Measurements from ENCODE around the gene ZC3H12C. TPM values are rescaled to one million over a fixed set of nuclear protein-coding genes. Genes with fewer than 3 reads are reported as not detected.
"Not testable (repeated sequence)": the region's sequence is repeated elsewhere in the genome, so short reads cannot be mapped to it uniquely, and the experiment has no call there.

Gene ZC3H12C
- total RNA-seq, 2 experiments from 2014 or later, result 0.28 TPM

GRCh38 chr11:110176366-110177085 is 83.3 kb downstream of the ZC3H12C start:
- no peaks in the 10 kb centered on the region for H3K9me3 Mint-ChIP-seq
- no peak overlapping the region for H3K27ac Mint-ChIP-seq
- POLR2A ChIA-PET, result no interaction called here
- H3K4me1 Mint-ChIP-seq, result peaks cover 5% of the 10 kb centered on the region
- no peaks in the 10 kb centered on the region for H3K36me3 Mint-ChIP-seq
- H3K27me3 Mint-ChIP-seq, result peaks cover 7% of the 10 kb centered on the region
- ATAC-seq (ENCODE audit: low read depth) (no peak), DNase-seq (no peak)
- H3K4me3 Mint-ChIP-seq, result no peak overlapping the region

DNA sequence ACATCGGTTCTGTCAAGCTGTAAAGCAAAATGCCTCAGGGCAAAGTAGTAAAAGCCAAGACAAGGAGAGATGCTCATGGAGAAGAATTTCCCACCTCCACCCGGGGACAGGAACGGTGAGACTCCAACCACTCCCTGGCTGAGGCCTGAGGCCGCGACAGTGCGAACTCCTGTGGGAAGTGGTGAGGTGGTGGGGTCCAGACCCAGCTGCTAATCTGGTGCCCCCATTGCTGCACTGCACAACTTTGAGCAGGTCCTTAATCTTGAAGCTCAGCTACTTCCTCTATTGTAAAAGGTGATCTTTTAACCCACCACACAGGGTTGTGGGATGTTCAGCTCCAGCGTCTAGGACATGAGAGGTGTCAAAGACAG is 83.9 kb downstream of the ZC3H12C start:
- no peak for ATAC-seq (ENCODE audit: low read depth)
- no peak overlapping the region for H3K4me3 Mint-ChIP-seq
- no peaks in the 10 kb centered on the region for H3K9me3 Mint-ChIP-seq
- H3K27me3 Mint-ChIP-seq, result peaks cover 6% of the 10 kb centered on the region
- no peak overlapping the region for H3K27ac Mint-ChIP-seq
- H3K4me1 Mint-ChIP-seq, result peaks cover 5% of the 10 kb centered on the region
- POLR2A ChIA-PET, result no interaction called here
- no peak for DNase-seq
- no peaks in the 10 kb centered on the region for H3K36me3 Mint-ChIP-seq

DNA sequence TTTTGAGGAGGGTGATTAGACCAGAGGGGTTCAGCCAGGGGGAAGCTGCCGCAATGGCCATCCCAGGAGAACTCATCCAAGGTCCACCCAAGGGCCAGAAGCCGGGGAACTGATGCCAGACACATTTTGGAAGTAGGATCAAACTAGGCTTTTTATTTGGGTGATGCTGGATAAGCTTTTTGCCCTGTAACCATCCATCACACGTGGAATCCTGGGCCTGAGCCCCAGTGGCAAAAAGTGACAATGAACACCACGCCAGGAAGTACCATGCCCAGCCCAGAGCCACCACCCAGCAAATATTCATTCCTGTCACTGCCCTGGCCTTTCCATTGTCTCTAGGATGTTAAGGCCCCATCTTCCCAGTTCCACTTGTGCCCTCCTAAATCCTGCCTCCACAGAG is 85.9 kb downstream of the ZC3H12C start:
- no peak overlapping the region for H3K4me3 Mint-ChIP-seq
- H3K27me3 Mint-ChIP-seq, result no peaks in the 10 kb centered on the region
- H3K9me3 Mint-ChIP-seq, result no peaks in the 10 kb centered on the region
- H3K27ac Mint-ChIP-seq, result no peak overlapping the region
- DNase-seq (no peak), ATAC-seq (ENCODE audit: low read depth) (no peak)
- peaks cover 2% of the 10 kb centered on the region for H3K4me1 Mint-ChIP-seq
- H3K36me3 Mint-ChIP-seq, result no peaks in the 10 kb centered on the region
- POLR2A ChIA-PET, result no interaction called here

- Mint-ChIP-seq H3K27me3 (no peaks in the 10 kb centered on the region), H3K36me3 (no peaks in the 10 kb centered on the region), H3K4me3 (no peak overlapping the region), H3K4me1 (no peaks in the 10 kb centered on the region), H3K27ac (no peak overlapping the region), H3K9me3 (no peaks in the 10 kb centered on the region)
- POLR2A ChIA-PET, result no interaction called here
- no peak for DNase-seq
- no peak for ATAC-seq (ENCODE audit: low read depth)
These were observed 89.7 kb downstream of the ZC3H12C start for GRCh38 chr11:110182886-110183285.

DNA sequence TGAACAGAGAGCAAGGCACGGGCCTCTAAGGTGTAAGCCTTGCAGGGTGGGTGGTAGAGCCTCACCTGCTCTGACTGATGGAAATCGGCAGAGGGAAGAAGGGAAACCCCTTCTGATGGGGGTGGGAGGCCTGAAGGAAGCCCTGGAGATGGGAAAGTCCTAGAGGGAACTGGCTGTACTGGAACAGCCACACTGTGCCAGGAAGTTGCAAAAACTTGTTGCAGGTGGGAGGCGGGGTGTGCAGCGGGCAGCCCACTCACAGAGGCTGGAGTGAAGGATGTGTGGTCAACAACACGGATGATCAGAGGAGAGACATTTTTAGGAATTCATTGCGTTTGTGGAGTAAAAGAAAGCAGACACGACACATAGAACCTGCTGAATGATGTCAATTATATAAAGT is 91.3 kb downstream of the ZC3H12C start:
- Mint-ChIP-seq H3K36me3 (no peaks in the 10 kb centered on the region), H3K27me3 (peaks cover 3% of the 10 kb centered on the region), H3K4me1 (no peaks in the 10 kb centered on the region), H3K4me3 (no peak overlapping the region), H3K27ac (no peak overlapping the region), H3K9me3 (no peaks in the 10 kb centered on the region)
- no peak for ATAC-seq (ENCODE audit: low read depth)
- POLR2A ChIA-PET, result no interaction called here
- no peak for DNase-seq

DNA sequence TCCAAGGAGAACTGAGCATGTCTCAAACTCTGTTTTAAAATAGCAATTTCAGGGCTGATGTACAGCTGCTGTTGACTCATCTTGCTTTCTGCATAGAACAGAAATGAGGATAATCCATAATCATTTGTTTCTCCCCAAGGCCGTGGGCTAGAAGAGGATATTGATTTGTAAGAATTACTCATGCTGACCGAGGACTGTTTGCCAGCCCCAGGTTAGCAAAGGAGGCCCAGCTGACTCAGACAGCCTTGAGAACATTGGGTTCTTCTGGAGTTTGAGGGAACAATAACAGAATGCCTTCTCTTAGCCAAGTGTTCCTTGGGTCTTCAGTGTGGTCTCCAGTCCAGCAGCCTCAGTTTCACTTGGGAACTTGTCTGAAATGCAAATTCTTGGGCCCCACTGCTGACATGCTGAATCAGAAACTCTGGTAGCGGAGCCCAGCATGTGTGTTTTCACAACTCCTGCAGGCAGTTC is 92.0 kb downstream of the ZC3H12C start:
- peaks cover 3% of the 10 kb centered on the region for H3K27me3 Mint-ChIP-seq
- no peak overlapping the region for H3K27ac Mint-ChIP-seq
- H3K4me1 Mint-ChIP-seq, result no peaks in the 10 kb centered on the region
- no peaks in the 10 kb centered on the region for H3K9me3 Mint-ChIP-seq
- H3K4me3 Mint-ChIP-seq, result no peak overlapping the region
- POLR2A ChIA-PET, result no interaction called here
- no peaks in the 10 kb centered on the region for H3K36me3 Mint-ChIP-seq
- DNase-seq (no peak), ATAC-seq (ENCODE audit: low read depth) (no peak)

GRCh38 chr11:110185599-110185998 is 92.4 kb downstream of the ZC3H12C start:
- Mint-ChIP-seq H3K27ac (no peak overlapping the region), H3K36me3 (no peaks in the 10 kb centered on the region), H3K27me3 (peaks cover 6% of the 10 kb centered on the region), H3K9me3 (no peaks in the 10 kb centered on the region), H3K4me3 (no peak overlapping the region), H3K4me1 (no peaks in the 10 kb centered on the region)
- POLR2A ChIA-PET, result no interaction called here
- ATAC-seq (ENCODE audit: low read depth), result no peak
- no peak for DNase-seq

DNA sequence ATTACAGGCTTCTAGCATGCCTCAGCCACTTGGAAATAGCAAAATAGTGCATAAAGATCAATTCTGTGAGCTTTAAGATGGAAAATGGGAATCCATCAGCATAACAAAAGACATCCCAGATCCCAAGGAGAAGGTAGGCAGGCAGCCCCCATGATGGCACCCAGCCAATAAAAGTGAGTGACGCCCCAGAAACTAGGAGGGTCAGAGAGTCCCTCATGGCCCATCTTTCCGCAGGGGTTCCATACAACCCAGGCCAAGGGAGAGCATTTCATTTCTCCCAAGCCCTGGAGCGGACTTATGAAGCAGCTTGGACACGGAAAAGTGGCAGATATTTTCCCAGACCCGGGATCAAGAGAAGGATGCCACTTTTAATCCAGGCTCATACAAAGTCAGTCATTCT is 93.3 kb downstream of the ZC3H12C start:
- Mint-ChIP-seq H3K4me3 (no peak overlapping the region), H3K9me3 (no peaks in the 10 kb centered on the region), H3K36me3 (no peaks in the 10 kb centered on the region), H3K4me1 (no peaks in the 10 kb centered on the region), H3K27ac (no peak overlapping the region), H3K27me3 (peaks cover 13% of the 10 kb centered on the region)
- POLR2A ChIA-PET, result no interaction called here
- DNase-seq, result no peak
- ATAC-seq (ENCODE audit: low read depth), result no peak

- ATAC-seq (ENCODE audit: low read depth) (no peak), DNase-seq (no peak)
- H3K27me3 Mint-ChIP-seq, result peaks cover 17% of the 10 kb centered on the region
- peaks cover under 1% of the 10 kb centered on the region for H3K4me1 Mint-ChIP-seq
- H3K27ac Mint-ChIP-seq, result no peak overlapping the region
- H3K4me3 Mint-ChIP-seq, result no peak overlapping the region
- H3K9me3 Mint-ChIP-seq, result no peaks in the 10 kb centered on the region
- POLR2A ChIA-PET, result no interaction called here
- H3K36me3 Mint-ChIP-seq, result no peaks in the 10 kb centered on the region
These were observed 93.7 kb downstream of the ZC3H12C start for GRCh38 chr11:110186867-110187266.

DNA sequence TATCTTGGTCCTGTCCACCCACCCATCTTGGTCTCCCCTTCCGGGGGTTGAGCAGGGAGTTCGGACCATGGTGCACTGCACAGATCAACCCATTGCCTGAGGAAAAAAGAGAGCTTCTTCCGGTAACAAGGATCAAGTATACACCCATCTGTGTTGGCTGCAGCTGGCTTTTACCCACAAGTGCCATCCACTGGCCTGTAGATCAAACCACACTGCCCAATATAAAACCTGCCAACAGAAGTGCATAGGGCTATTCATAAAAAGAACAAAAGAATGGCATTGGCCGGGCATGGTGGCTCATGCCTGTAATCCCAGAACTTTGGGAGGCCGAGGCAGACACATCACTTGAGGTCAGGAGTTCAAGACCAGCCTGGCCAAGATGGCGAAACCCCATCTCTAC is 94.5 kb downstream of the ZC3H12C start:
- Mint-ChIP-seq H3K27ac (no peak overlapping the region), H3K4me1 (peaks cover 7% of the 10 kb centered on the region), H3K36me3 (no peaks in the 10 kb centered on the region), H3K27me3 (peaks cover 22% of the 10 kb centered on the region), H3K9me3 (no peaks in the 10 kb centered on the region), H3K4me3 (no peak overlapping the region)
- POLR2A ChIA-PET, result no interaction called here
- ATAC-seq (ENCODE audit: low read depth) (no peak), DNase-seq (no peak)

- Mint-ChIP-seq H3K36me3 (no peaks in the 10 kb centered on the region), H3K9me3 (no peaks in the 10 kb centered on the region), H3K27me3 (peaks cover 29% of the 10 kb centered on the region), H3K4me1 (peaks cover 7% of the 10 kb centered on the region), H3K27ac (no peak overlapping the region), H3K4me3 (no peak overlapping the region)
- ATAC-seq (ENCODE audit: low read depth) (no peak), DNase-seq (no peak)
- POLR2A ChIA-PET, result no interaction called here
These were observed 97.7 kb downstream of the ZC3H12C start for GRCh38 chr11:110190885-110191284.

- POLR2A ChIA-PET, H3K36me3 Mint-ChIP-seq: not testable (repeated sequence)
These were observed 99.6 kb downstream of the ZC3H12C start for GRCh38 chr11:110192604-110193282.

GRCh38 chr11:110194211-110194766 is 101.1 kb downstream of the ZC3H12C start:
- H3K36me3 Mint-ChIP-seq; DNase-seq; H3K4me1 Mint-ChIP-seq; H3K9me3 Mint-ChIP-seq; H3K4me3 Mint-ChIP-seq; POLR2A ChIA-PET; H3K27ac Mint-ChIP-seq; ATAC-seq (ENCODE audit: low read depth): not testable (repeated sequence)
- H3K27me3 Mint-ChIP-seq, result peaks cover 26% of the 10 kb centered on the region

More at GRCh38 chr11:110192604-110193282, 99.6 kb downstream of the ZC3H12C start:
- not testable (repeated sequence) for ATAC-seq (ENCODE audit: low read depth); DNase-seq; H3K27ac Mint-ChIP-seq; H3K9me3 Mint-ChIP-seq; H3K4me1 Mint-ChIP-seq; H3K4me3 Mint-ChIP-seq
- H3K27me3 Mint-ChIP-seq, result peaks cover 29% of the 10 kb centered on the region

GRCh38 chr11:110196241-110196754 is 103.1 kb downstream of the ZC3H12C start:
- DNase-seq, result no peak
- H3K9me3 Mint-ChIP-seq, result no peaks in the 10 kb centered on the region
- POLR2A ChIA-PET, result no interaction called here
- no peak overlapping the region for H3K4me3 Mint-ChIP-seq
- H3K27me3 Mint-ChIP-seq, result peaks cover 18% of the 10 kb centered on the region
- no peak for ATAC-seq (ENCODE audit: low read depth)
- H3K27ac Mint-ChIP-seq, result no peak overlapping the region
- peaks cover 7% of the 10 kb centered on the region for H3K4me1 Mint-ChIP-seq
- no peaks in the 10 kb centered on the region for H3K36me3 Mint-ChIP-seq

Data from activated naive CD8-positive, alpha-beta T cell treated with anti-CD3 and anti-CD28 coated beads, Interleukin-2, amount 10 ng/mL, durations not matched to agents 7 days and 5 days (primary cell).